Nephron (organoid): ENCODE measurements around the gene TUBA1B.

Experiments used
- H3K27ac Mint-ChIP-seq, 3 experiments: 2 replicates each; pipeline ENCODE4 v1.8.0; 2020; ENCODE audit warnings: mixed read lengths in 3 of 3, mild to moderate bottlenecking in 2 of 3, moderate library complexity in 1 of 3
- H3K27me3 Mint-ChIP-seq: 2 replicates; pipeline ENCODE4 v1.8.0; 2021; ENCODE audit warnings: low read depth, mild to moderate bottlenecking, moderate library complexity, mixed read lengths
- H3K36me3 Mint-ChIP-seq: 2 replicates; pipeline ENCODE4 v1.8.0; 2020; ENCODE audit warnings: low read depth, mixed read lengths
- H3K4me1 Mint-ChIP-seq: 2 replicates; pipeline ENCODE4 v1.8.0; 2020; ENCODE audit warnings: mixed read lengths
- H3K4me3 Mint-ChIP-seq, 3 experiments: 2 replicates each; pipeline ENCODE4 v1.8.0; 2020; ENCODE audit warnings: mild to moderate bottlenecking in 3 of 3, mixed read lengths in 3 of 3, moderate library complexity in 2 of 3
- H3K9me3 Mint-ChIP-seq: 2 replicates; pipeline ENCODE4 v1.8.0; 2020; ENCODE audit warnings: mixed read lengths
- TF ChIP-seq, protein P1 (sequence below), 3 experiments: fragments of 200-600 bp; sonication (generic); IDR thresholded peaks; one replicate each; pipeline ENCODE4 v1.5.0; 2021; ENCODE audit warnings: antibody characterized with exemption in 3 of 3; ENCODE audit not compliant: unreplicated experiment in 3 of 3

The TUBA1B gene

DNA sequence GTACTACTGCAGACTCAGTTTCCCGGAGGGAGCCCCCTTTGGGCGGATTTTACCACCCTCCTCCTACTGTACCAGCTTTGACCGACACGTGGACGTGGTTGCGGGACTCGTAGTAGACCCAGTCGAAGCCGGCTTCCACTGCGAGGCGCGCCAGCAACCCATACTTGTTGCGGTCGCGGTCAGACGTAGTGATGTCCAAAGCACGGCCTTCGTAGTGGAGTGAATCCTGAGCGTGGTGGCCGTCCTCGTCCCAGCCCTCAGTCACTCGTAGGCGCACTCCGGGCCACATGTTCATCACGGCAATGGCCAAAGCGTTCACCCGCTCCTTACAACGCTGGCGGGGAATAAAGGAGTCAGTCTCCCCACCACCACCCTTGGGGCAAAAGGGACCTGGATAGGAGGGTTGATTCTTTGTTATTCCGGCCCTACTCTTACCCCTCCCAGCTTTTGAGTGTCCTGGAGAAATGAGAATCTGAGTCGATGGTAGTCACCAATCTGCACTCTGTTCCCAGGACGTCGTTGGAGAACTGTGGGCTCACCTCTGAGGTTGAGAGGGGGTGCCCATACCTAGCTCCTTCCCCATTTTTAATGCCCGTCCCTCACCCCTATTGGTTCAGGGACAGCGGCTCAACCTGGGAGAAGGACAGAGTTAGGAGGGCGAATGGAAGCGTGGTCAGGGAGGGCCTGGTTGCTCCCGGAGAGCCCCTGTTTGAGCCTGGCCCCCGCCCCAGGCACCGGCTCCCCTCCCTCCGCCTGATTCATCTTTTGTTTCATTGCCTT lies 39.9 kb downstream of the TUBA1B start:
- TF ChIP-seq, protein P1, sequence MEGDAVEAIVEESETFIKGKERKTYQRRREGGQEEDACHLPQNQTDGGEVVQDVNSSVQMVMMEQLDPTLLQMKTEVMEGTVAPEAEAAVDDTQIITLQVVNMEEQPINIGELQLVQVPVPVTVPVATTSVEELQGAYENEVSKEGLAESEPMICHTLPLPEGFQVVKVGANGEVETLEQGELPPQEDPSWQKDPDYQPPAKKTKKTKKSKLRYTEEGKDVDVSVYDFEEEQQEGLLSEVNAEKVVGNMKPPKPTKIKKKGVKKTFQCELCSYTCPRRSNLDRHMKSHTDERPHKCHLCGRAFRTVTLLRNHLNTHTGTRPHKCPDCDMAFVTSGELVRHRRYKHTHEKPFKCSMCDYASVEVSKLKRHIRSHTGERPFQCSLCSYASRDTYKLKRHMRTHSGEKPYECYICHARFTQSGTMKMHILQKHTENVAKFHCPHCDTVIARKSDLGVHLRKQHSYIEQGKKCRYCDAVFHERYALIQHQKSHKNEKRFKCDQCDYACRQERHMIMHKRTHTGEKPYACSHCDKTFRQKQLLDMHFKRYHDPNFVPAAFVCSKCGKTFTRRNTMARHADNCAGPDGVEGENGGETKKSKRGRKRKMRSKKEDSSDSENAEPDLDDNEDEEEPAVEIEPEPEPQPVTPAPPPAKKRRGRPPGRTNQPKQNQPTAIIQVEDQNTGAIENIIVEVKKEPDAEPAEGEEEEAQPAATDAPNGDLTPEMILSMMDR (IDR thresholded peaks at IDR 0.05; ENCODE audit: unreplicated experiment in 3 of 3): no peak
- H3K27me3 Mint-ChIP-seq: peaks cover 100% of the 10 kb centered on the region
- H3K27ac Mint-ChIP-seq: no peak overlapping the region
- H3K36me3 Mint-ChIP-seq: peaks cover 8% of the 10 kb centered on the region
- H3K4me3 Mint-ChIP-seq: peak overlapping the region; percentile 71 to 77 (median 73)
- no peaks in the 10 kb centered on the region for H3K9me3 Mint-ChIP-seq
- H3K4me1 Mint-ChIP-seq: peaks cover 49% of the 10 kb centered on the region

DNA sequence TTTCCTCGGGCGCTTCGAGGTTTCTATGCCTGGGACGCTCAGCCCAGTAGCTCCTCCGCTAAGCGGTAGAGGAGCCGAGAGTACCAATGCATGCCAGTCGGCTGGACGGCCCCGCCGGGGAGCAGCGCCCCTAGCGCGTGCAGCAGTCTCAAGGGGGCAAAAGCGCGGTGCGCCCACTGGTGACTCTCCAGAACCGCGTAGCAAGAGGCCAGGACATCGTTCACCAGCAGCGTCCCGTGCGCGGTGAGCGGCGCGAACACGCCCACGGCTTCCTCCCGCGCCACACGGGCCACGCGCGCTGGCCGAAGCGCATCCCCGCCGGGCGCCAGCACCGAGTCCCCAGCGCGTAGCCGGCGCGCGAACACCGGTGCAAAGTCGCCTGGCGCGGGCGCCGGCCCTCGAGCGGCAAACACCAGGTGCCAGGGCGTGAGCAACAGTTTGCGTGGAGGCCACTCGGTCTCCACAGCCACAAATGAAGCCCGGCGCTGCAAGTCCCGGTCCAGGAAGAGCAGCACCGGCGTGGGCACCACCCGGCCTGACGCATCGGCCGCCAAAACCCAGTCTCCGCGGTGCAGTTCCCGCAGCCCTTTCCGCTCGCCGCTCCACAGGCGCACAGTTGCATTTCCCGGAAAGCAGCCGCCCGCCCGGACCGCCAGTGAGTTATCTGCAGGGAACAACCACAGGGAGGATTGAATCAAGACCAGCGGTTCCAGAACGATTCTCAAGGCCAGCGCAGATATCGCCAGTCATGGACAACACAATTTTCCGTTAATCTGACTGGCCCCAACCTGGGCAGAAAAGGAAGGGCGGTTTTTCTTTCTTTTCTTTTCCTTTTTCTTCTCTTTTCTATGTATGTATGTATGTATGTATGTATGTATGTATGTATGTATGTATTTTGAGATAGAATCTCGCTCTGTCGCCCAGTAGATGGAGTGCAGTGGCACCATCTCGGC lies 41.1 kb downstream of the TUBA1B start:
- H3K9me3 Mint-ChIP-seq: no peaks in the 10 kb centered on the region
- no peaks in the 10 kb centered on the region for H3K36me3 Mint-ChIP-seq
- peaks cover 43% of the 10 kb centered on the region for H3K4me1 Mint-ChIP-seq
- peak overlapping the region; percentile 72 to 83 (median 81) for H3K4me3 Mint-ChIP-seq
- TF ChIP-seq, protein P1 (IDR thresholded peaks at IDR 0.05; ENCODE audit: unreplicated experiment in 3 of 3): peak in 2 of 3 experiments; percentile 21 to 33
- peaks cover 89% of the 10 kb centered on the region for H3K27me3 Mint-ChIP-seq
- H3K27ac Mint-ChIP-seq: no peak overlapping the region

DNA sequence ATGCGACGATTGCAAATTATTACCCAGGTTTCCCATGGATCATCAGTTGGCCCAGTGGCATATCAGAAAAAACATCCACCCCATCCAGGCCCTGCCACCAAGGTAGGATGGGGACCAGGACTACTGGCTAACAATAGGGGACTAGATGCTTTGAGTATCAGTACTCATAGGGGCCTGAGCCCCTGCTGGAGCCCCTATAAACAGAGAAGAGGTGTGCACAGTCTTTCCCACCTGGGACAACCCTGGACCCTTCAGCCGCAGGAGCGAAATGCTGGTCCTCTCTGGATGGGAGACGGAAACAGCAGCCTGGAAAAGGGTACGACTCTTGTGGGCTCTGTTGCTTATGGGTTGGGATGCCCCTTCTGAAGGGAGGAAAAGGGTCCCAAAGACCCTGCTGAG lies 42.3 kb downstream of the TUBA1B start:
- H3K36me3 Mint-ChIP-seq: no peaks in the 10 kb centered on the region
- H3K27ac Mint-ChIP-seq: no peak overlapping the region
- peaks cover 81% of the 10 kb centered on the region for H3K27me3 Mint-ChIP-seq
- peaks cover 38% of the 10 kb centered on the region for H3K4me1 Mint-ChIP-seq
- TF ChIP-seq, protein P1 (IDR thresholded peaks at IDR 0.05; ENCODE audit: unreplicated experiment in 3 of 3): no peak
- H3K4me3 Mint-ChIP-seq: peak overlapping the region in 2 of 3 experiments; percentile 51 to 57
- no peaks in the 10 kb centered on the region for H3K9me3 Mint-ChIP-seq

DNA sequence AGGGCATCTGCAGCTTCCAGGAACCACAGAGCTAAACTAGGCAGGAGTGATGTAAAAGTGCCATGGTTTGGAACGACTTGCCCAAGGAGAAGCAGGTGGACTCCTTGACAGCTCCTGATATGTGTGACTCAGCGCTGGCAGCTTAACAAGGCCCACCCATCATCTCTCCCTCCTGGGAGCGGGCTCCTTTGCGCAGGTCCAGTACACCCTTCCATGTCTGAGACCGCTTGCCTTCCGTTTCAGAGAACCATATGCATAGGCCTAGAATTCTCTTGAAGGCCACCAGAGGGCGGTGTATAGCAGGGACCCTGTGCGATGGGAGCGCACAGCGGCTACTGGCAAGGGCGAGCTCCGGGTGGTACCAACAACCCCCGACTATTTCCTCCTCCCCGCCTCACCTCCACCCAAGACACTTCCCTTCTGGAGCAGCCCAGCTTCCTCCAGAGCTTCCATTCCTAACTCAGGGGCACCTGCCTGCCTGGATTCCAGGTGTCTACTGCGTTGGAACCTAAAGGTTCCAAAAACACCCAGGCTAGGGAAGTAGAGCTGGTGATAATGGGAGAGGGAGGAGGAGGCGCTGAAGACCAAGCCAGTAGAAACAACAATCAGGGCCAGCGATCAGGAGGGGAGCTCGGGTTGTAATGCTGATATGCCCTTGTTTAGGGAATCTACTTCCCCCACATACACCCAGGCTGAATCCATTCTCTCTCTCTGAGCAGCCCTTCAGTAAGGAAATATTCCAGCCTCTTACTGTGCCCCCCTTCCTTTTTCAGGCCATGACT lies 42.9 kb downstream of the TUBA1B start:
- Mint-ChIP-seq H3K9me3 (no peaks in the 10 kb centered on the region), H3K36me3 (no peaks in the 10 kb centered on the region), H3K27ac (no peak overlapping the region), H3K27me3 (peaks cover 75% of the 10 kb centered on the region), H3K4me1 (peaks cover 32% of the 10 kb centered on the region), H3K4me3 (peak overlapping the region; percentile 51 to 57 (median 54))
- TF ChIP-seq, protein P1 (IDR thresholded peaks at IDR 0.05; ENCODE audit: unreplicated experiment in 3 of 3): peak; percentile 84 to 89 (median 87)

GRCh38 chr12:49086116-49086515 lies 45.1 kb downstream of the TUBA1B start:
- TF ChIP-seq, protein P1 (IDR thresholded peaks at IDR 0.05; ENCODE audit: unreplicated experiment in 3 of 3): no peak
- no peaks in the 10 kb centered on the region for H3K36me3 Mint-ChIP-seq
- H3K9me3 Mint-ChIP-seq: no peaks in the 10 kb centered on the region
- H3K27me3 Mint-ChIP-seq: peaks cover 53% of the 10 kb centered on the region
- H3K4me1 Mint-ChIP-seq: peaks cover 26% of the 10 kb centered on the region
- no peak overlapping the region for H3K4me3 Mint-ChIP-seq
- no peak overlapping the region for H3K27ac Mint-ChIP-seq
